DMS53 treated with DMSO at 0.1 percent for 48 hours (cell line): ENCODE data around the gene TSKS.

Experiments
- DNase-seq: peaks from one replicate; lab custom pipeline; 2025; ENCODE audit not compliant: unreplicated experiment; lab: John Stamatoyannopoulos, UW

Gene TSKS

GRCh38 chr19:49795615-49796014 is 32.5 kb upstream of the TSKS start:
- DNase-seq = no peak

- DNase-seq = no peak
Measured at GRCh38 chr19:49793561-49793840, 30.4 kb upstream of the TSKS start.

GRCh38 chr19:49792829-49793560 is 29.9 kb upstream of the TSKS start:
- no peak for DNase-seq

GRCh38 chr19:49791776-49792445 is 28.8 kb upstream of the TSKS start:
- DNase-seq = no peak

- DNase-seq = no peak
Measured at GRCh38 chr19:49790866-49791265, 27.8 kb upstream of the TSKS start.

GRCh38 chr19:49788857-49789256 is 25.8 kb upstream of the TSKS start:
- no peak for DNase-seq

GRCh38 chr19:49787746-49788145 is 24.6 kb upstream of the TSKS start:
- no peak for DNase-seq

- no peak for DNase-seq
Measured at GRCh38 chr19:49786376-49786820, 23.3 kb upstream of the TSKS start.

GRCh38 chr19:49782515-49782914 is 19.4 kb upstream of the TSKS start:
- no peak for DNase-seq

- no peak for DNase-seq
Measured at GRCh38 chr19:49781394-49781793, 18.3 kb upstream of the TSKS start.

GRCh38 chr19:49780861-49781260 is 17.8 kb upstream of the TSKS start:
- no peak for DNase-seq

- DNase-seq = no peak
Measured at GRCh38 chr19:49779731-49780555, 16.8 kb upstream of the TSKS start.

- no peak for DNase-seq
Measured at GRCh38 chr19:49776371-49776764, 13.3 kb upstream of the TSKS start.

- DNase-seq = no peak
Measured at GRCh38 chr19:49775742-49776370, 12.8 kb upstream of the TSKS start.

- no peak for DNase-seq
Measured at GRCh38 chr19:49774969-49775368, 11.9 kb upstream of the TSKS start.

GRCh38 chr19:49773663-49774350 is 10.7 kb upstream of the TSKS start:
- DNase-seq = no peak

GRCh38 chr19:49772850-49773432 is 9.8 kb upstream of the TSKS start:
- no peak for DNase-seq

GRCh38 chr19:49771674-49772139 is 8.6 kb upstream of the TSKS start:
- DNase-seq = no peak

GRCh38 chr19:49770529-49770928 is 7.4 kb upstream of the TSKS start:
- no peak for DNase-seq

- no peak for DNase-seq
Measured at GRCh38 chr19:49767967-49768581, 5.0 kb upstream of the TSKS start.
